Measurements from ENCODE around the gene VSIG10L.

VSIG10L gene

DNA sequence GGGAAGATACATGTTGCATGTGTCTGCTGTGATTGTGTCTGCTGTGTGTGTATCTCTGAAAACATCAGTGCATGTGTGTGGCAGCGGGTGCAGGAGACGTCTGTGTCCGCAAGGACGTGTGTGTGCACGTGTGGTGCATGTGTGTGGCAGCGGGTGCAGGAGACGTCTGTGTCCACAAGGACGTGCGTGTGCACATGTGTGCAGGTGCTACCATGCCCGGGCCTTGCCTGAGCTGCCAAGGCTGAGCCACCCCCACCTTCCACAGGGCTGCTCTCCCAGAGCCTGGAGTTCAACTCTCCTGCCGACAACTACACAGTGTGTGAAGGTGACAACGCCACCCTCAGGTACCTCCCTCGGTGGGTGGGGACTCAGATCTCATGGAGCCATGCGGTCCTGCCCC lies 20.1 kb downstream of the VSIG10L start:
- no peak overlapping the region for H2AFZ ChIP-seq (ENCODE audit: low read length)
- no peaks in the 10 kb centered on the region for H3K4me1 ChIP-seq (ENCODE audit: insufficient read depth, low read length, severe bottlenecking)
- no peaks in the 10 kb centered on the region for H4K20me1 ChIP-seq (ENCODE audit: insufficient read depth, low read length)
- H3K9me3 ChIP-seq (ENCODE audit: low read length) = no peaks in the 10 kb centered on the region
- no peak for TF ChIP-seq EZH2 (IDR thresholded peaks at IDR 0.05; ENCODE audit: borderline replicate concordance, low read length)
- TF ChIP-seq, protein P1, sequence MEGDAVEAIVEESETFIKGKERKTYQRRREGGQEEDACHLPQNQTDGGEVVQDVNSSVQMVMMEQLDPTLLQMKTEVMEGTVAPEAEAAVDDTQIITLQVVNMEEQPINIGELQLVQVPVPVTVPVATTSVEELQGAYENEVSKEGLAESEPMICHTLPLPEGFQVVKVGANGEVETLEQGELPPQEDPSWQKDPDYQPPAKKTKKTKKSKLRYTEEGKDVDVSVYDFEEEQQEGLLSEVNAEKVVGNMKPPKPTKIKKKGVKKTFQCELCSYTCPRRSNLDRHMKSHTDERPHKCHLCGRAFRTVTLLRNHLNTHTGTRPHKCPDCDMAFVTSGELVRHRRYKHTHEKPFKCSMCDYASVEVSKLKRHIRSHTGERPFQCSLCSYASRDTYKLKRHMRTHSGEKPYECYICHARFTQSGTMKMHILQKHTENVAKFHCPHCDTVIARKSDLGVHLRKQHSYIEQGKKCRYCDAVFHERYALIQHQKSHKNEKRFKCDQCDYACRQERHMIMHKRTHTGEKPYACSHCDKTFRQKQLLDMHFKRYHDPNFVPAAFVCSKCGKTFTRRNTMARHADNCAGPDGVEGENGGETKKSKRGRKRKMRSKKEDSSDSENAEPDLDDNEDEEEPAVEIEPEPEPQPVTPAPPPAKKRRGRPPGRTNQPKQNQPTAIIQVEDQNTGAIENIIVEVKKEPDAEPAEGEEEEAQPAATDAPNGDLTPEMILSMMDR (IDR thresholded peaks at IDR 0.05; ENCODE audit: low read length) = no peak
- H3K4me2 ChIP-seq (ENCODE audit: low read length) = no peak overlapping the region
- no peaks in the 10 kb centered on the region for H3F3A ChIP-seq (ENCODE audit: insufficient read depth, low read length)
- H3K36me3 ChIP-seq (ENCODE audit: insufficient read depth, low read length) = no peaks in the 10 kb centered on the region
- no peaks in the 10 kb centered on the region for H3K27me3 ChIP-seq (ENCODE audit: insufficient read depth, low read length)
- no peak overlapping the region for H3K4me3 ChIP-seq (ENCODE audit: low read depth, low read length, poor library complexity, severe bottlenecking)
- H3K27ac ChIP-seq (ENCODE audit: low read depth, low read length, poor library complexity, severe bottlenecking) = no peak overlapping the region
- no peaks in the 10 kb centered on the region for H3K9me2 ChIP-seq (ENCODE audit: low read depth, low read length)
- no peak overlapping the region for H3K9ac ChIP-seq (ENCODE audit: low read length)
- no peaks in the 10 kb centered on the region for H3K79me2 ChIP-seq (ENCODE audit: insufficient read depth, low read length)

DNA sequence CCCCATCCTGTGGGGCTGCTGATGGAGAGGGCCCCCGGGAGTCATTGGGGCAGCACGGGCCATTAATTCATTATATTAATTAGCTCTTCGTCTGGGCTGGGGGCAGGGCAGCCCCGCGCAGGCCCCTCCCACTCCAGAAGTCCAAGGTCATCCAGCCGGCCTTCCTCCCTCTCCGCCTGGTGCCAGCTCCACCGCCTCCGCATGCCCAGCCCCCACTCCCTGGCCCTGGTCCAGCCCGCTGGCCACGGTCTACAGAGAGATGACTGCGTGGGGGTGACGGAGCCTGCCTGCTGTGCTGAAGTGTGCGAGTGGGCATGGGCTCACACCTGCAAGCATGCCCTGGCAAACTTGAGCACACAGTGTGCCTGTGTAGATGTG lies 21.7 kb downstream of the VSIG10L start:
- Histone ChIP-seq H3K27me3 (ENCODE audit: insufficient read depth, low read length) (peaks cover 1% of the 10 kb centered on the region; the same call in 1 of the 2 replicates), H2AFZ (ENCODE audit: low read length) (no peak overlapping the region), H3K4me2 (ENCODE audit: low read length) (no peak overlapping the region), H3K27ac (ENCODE audit: low read depth, low read length, poor library complexity, severe bottlenecking) (no peak overlapping the region), H3K4me3 (ENCODE audit: low read depth, low read length, poor library complexity, severe bottlenecking) (no peak overlapping the region), H3K9me3 (ENCODE audit: low read length) (no peaks in the 10 kb centered on the region), H4K20me1 (ENCODE audit: insufficient read depth, low read length) (no peaks in the 10 kb centered on the region), H3F3A (ENCODE audit: insufficient read depth, low read length) (no peaks in the 10 kb centered on the region), H3K79me2 (ENCODE audit: insufficient read depth, low read length) (no peaks in the 10 kb centered on the region), H3K4me1 (ENCODE audit: insufficient read depth, low read length, severe bottlenecking) (no peaks in the 10 kb centered on the region), H3K9me2 (ENCODE audit: low read depth, low read length) (no peaks in the 10 kb centered on the region), H3K36me3 (ENCODE audit: insufficient read depth, low read length) (no peaks in the 10 kb centered on the region), H3K9ac (ENCODE audit: low read length) (no peak overlapping the region)
- TF ChIP-seq EZH2 (IDR thresholded peaks at IDR 0.05; ENCODE audit: borderline replicate concordance, low read length) = no peak
- TF ChIP-seq, protein P1 (IDR thresholded peaks at IDR 0.05; ENCODE audit: low read length) = no peak

DNA sequence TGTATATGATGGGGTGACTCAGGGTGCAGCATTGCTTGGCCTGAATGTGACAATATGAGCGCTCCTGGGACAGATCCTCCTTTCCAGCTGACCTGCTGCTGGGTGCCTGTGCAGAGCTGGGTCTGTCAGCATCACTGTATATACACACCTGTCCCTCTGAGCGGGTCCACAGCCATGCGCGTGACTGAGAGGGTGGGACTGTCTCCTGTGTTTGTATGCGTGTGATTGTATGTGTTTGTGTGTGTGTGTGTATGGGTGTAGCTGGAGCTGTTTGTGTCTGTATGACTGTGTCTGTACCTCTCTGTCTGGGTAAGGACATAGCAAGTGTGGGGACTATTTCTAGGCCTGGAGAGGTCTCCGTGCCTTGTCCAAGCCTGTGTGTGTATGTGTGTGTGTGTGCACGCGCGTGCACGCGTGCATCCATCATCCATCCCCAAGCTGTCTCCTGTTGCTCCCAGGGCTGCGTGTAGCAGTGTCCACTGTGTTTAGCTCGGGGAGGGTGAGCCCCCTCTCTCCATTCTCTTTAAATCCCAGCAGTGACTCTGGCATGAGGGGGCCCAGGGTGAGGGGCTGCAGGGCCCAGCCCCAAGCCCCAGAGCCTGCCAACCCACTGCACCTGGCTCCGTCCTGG lies 22.2 kb downstream of the VSIG10L start:
- H4K20me1 ChIP-seq (ENCODE audit: insufficient read depth, low read length) = no peaks in the 10 kb centered on the region
- H3K9me3 ChIP-seq (ENCODE audit: low read length) = no peaks in the 10 kb centered on the region
- no peaks in the 10 kb centered on the region for H3K4me1 ChIP-seq (ENCODE audit: insufficient read depth, low read length, severe bottlenecking)
- no peaks in the 10 kb centered on the region for H3F3A ChIP-seq (ENCODE audit: insufficient read depth, low read length)
- H3K27ac ChIP-seq (ENCODE audit: low read depth, low read length, poor library complexity, severe bottlenecking) = no peak overlapping the region
- TF ChIP-seq, protein P1 (IDR thresholded peaks at IDR 0.05; ENCODE audit: low read length) = no peak
- peaks cover 6% of the 10 kb centered on the region; the same call in 1 of the 2 replicates for H3K27me3 ChIP-seq (ENCODE audit: insufficient read depth, low read length)
- no peak overlapping the region for H3K4me3 ChIP-seq (ENCODE audit: low read depth, low read length, poor library complexity, severe bottlenecking)
- H3K36me3 ChIP-seq (ENCODE audit: insufficient read depth, low read length) = no peaks in the 10 kb centered on the region
- H3K9ac ChIP-seq (ENCODE audit: low read length) = no peak overlapping the region
- no peak overlapping the region for H3K4me2 ChIP-seq (ENCODE audit: low read length)
- H3K9me2 ChIP-seq (ENCODE audit: low read depth, low read length) = no peaks in the 10 kb centered on the region
- H3K79me2 ChIP-seq (ENCODE audit: insufficient read depth, low read length) = no peaks in the 10 kb centered on the region
- no peak overlapping the region for H2AFZ ChIP-seq (ENCODE audit: low read length)

Data from OCI-LY1 (cell line).